Nucleus accumbens (tissue), 56 donors: Measurements from ENCODE around the gene PRKAG3.
"Not testable (repeated sequence)": the region's sequence is repeated elsewhere in the genome, so short reads cannot be mapped to it uniquely, and the experiment has no call there.

Experiments
- DNase-seq, 56 donors: peaks; one replicate each; lab custom pipeline; 2025; lab: John Stamatoyannopoulos, UW

Gene PRKAG3

DNA sequence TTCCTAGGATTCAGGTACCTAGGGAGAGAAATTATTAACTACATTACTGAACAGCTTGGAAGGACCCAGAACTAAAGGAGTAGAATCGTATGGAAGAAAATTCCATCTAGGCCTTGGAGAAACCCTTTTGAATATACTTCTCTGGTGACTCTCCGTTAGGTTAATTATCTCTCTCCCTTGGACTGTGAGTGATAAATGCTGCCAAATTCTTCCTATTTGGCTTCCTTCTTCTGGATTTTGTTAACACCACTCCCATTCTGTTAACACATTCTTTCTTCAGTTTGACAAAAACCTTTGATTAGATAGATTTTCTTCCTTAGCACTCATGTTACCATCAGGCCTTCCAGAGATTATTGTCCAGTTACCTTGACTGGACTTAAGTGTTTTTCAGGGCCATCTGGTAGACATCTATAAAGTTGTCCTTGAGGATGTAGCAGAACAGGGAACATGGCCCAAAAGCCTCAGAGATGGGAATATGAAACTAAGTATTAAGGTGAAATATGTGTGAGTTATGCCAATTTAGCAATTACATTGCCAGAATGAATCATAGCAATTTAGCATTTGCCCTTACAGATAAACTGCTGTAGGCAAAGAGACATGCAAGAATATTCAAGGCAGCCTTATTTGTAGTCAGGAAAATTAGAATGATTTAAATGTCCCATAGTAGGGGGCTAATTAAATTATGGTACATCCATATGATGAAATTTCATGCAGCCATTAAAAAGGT, 42.9 kb downstream of the PRKAG3 start:
- DNase-seq, result no peak

DNA sequence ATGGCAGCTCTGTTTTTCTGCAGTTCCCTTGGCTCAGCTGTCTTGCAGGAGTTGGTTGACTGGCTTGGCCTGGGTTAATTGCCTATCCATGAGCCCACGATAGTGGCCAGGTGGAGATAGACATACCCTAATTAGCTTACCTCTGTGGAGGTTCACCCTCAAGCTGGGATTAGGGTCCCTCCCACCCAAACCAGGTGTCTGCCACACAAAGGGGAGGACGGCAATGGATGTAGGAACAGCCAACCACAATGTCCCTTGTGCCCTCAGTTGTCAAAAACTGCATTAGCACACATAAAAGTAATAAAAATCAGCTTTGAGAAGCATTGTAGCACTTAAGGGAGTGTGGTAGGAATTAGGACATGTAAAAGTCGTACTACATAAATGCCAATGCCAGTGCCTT, 45.5 kb downstream of the PRKAG3 start:
- no peak for DNase-seq

DNA sequence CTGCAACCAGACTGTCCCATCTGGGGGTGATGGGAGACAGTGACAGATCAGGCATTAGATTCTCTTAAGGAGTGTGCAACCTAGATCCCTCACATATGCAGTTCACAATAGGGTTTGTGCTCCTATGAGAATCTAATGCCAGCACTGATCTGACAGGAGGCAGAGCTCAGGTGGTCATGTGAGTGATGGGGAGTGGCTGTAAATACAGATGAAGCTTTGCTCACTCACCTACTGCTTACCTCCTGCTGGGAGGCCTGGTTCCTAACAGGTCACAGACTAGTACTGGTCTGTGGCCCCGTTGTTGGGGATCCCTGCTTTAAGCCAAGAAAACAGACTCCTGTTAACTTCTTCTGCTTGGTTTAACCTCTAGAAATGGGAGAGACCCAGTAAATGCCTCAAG, 46.5 kb downstream of the PRKAG3 start:
- no peak for DNase-seq

DNA sequence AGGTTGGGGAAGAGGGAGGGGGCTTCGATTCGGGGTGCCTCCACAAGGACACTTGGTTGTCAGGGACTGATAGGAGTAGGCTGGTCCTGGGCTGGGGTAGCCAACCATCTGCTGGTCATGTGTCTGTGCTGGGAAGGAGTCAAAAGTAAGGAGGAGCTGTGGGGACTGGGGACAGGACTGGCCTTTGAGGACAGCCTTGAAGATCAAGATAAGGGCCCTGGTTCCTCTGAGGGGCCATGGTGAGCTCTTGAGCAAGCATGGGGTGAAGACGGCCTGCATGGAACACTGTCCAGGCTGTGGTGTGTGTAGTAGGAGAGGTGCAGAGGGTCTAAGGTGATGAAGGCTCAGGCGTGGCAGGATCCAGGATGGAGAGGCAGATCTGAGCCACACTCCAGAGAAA, 47.9 kb downstream of the PRKAG3 start:
- peak in 1 of 56 donors; percentile 11 for DNase-seq

DNA sequence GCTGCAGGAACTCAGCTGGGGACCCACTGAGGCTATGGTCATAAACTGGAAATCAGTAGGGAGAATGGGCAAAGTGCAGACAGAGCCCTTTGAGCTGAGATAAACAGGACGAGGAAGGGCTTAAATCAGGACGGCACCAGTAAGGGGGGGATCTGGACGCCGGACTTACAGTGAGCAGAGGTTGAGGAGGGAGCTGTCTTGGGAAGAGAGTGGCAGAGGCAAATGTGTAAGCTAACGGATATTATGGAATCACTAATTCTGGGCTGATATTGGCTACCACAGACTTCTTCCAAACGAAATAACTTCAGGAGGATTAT, 49.1 kb downstream of the PRKAG3 start:
- peak in 3 of 56 donors; percentile 31 to 46 (median 41) for DNase-seq

DNA sequence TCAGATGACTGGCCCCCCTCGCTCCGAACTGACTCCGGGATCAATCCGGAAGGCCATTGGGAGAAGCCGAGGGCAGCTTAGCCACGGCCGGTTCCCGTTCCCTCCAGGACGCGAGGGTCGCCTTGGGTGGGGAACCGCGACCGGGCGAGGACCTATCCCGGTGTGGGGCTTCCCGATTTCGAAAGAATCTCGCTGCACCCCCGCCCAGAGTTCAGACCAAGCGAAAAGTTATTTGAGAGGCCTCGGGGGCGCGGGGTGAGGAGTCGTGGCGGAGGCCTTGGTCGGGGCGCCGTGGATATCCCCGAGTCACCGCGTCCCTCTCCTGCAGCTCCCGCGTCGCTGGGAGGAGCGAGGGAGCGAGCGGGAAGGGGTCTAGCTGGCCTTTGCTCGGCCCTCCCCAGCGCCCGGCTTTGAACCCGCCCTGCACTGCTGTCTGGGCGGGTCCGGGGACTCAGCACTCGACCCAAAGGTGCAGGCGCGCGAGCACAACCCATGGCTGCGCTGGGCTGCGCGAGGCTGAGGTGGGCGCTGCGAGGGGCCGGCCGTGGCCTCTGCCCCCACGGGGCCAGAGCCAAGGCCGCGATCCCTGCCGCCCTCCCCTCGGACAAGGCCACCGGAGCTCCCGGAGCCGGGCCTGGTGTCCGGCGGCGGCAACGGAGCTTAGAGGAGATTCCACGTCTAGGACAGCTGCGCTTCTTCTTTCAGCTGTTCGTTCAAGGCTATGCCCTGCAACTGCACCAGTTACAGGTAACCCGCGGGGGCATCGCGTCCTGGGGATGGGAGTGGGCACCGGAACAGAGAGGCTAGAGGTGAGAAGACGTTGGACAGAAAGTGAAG, 49.7 kb downstream of the PRKAG3 start, which contains the start of gene CYP27A1:
TSS of gene CYP27A1 (plus strand) at position 457 of the 837 bp plus-strand sequence. CDS start at position 493, 36 bp downstream.
- peak in 51 of 56 donors; percentile 10 to 78 (median 58) for DNase-seq

DNA sequence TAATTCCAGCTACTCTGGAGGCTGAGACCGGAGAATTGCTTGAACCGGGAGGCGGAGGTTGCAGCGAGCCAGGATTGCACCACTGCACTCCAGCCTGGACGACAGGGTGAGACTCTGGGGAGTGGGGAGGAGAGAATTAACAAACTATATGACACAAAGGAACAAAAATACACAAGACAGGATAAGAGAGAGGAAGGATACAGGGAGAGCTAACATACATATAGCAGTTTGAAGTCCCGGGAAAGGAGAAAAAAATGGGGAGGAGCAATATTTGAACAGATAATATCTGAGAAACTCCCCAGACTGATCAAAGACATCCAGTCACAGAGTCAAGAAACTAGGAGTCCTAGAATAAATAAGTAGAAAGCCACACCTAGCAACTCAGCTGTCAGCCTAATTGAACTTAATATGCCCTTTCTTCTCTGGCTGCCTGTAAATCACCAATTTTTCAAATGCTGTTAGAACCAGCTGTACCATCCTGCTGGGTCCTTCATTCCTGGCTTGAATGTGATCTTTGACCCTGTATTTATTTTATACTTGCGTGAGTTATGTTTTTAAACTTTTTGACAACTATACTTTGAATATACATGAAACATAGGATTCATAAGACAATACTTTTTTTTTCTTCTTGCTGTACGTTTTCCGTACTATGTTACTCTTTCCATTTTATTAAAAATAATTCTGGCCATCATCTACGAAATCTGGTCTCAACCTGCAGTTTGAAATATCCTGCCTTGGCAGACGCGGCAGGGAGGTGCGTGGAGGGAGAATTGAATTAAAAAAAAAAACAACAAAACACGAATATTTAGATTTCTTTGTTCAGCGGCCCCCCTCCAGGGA, 50.5 kb downstream of the PRKAG3 start:
- no peak for DNase-seq

DNA sequence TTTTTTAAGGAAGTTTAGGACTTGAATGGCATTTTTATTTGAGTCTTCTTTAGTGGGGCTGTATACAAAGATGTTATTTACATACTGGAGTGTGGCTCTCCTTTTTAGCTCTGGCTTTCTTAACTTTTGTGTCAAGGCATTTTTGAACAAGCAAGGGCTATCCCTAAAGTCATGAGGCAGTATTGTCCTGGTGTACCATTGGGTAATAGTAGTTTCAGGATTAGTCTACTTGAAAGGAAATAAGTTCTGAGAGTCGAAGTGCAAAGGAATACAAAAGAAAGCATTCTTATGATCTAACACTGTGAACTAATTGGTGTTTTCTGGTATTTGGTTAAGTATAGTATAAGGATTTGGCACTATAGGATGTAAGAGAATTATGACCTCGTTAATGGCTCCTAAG, 51.6 kb downstream of the PRKAG3 start:
- no peak for DNase-seq

DNA sequence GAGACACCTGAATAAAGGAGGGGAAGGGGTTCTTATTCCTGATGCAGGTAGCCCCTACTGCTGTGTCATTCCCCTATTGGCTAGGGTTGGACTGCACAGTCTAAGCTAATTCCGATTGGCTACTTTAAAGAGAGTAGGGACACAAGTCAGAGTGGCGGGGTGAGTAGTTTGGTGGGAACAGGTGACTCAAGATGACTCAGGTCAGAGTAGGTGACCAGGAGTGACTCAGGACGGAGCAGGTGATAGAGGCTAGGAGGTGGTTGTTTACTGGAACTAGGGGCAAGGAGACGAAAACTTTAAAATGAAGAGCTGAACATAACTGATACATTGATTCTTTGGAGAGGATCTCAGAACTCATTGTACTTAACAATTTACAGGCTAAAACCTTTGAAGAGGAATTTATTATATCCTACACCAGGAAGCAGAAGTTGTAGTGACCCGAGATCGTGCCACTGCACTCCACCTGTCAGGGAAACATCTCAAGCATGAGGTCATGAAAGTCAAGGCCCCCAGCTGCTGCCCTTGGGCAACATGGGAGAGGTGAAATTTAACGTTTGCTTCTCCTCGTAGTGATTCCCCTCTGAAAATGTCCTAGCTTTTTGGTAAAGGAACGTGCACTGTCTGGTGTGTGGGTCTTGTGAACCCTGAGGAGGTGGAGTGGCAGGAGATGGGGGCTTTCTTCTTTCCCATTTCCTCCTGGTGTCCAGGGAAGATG, 54.2 kb downstream of the PRKAG3 start:
- DNase-seq, result no peak

DNA sequence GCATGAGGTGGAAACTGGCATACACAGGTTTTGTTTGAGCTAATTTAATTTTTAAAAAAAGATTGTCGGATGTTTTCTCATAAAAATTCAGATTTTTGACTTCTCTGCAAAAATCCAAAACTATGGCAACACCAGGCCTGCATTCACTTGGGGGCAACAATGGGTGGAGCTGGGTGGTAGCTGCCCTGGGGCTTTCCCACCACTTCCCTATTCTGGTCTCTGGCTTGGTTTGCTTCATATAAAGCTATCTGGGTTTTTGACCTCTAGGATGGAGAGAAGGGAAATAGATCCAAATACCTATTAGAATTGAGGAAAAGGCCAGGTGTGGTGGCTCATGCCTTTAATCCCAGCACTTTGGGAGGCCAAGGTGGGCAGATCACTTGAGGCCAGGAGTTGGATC, 55.1 kb downstream of the PRKAG3 start:
- no peak for DNase-seq

DNA sequence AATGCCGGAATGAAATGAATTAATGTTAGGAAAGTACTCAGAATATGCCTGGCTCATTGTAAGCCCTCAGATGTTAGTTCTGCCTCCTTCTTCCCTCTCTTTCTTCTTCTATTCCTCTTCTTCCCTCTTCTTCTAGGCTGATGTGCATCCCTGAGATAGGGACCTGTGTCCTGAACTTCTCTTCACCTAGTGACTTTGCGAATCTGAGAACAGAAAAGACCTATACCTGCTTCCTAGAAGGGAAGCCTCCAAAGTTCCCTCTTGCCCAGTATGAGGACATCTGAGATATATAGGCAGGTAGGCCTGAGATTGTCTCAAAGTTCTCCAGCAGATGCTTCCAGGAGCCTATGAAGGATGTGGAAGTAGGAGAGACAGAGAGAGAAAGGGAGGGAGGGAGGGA, 57.7 kb downstream of the PRKAG3 start:
- DNase-seq, result no peak

DNA sequence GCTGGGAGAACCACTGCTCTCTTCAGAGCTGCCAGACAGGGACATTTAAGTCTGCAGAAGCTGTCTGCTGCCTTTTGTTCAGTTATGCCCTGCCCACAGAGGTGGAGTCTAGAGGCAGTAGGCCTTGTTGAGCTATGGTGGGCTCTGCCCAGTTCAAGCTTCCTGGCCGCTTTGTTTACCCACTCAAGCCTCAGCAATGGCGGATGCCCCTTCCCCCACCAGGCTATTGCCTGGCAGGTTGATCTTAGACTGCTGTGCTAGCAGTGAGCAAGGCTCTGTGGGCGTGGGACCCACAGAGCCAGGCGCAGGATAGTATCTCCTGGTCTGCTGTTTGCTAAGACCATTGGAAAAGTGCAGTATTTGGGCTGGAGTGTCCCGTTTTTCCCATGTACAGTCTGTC, 58.8 kb downstream of the PRKAG3 start:
- not testable (repeated sequence) for DNase-seq
